Suprapubic skin (tissue), 4 donors: ENCODE data around the gene ABHD10.

ENCODE experiments used
- EP300 ChIP-seq: sonication (generic); formaldehyde crosslinking; IDR thresholded peaks from one replicate; pipeline ENCODE4 v1.6.1; 2017; ENCODE audit warnings: antibody characterized with exemption
- POLR2A ChIP-seq, 2 donors: fragments of 450-650 bp; IDR thresholded peaks; one replicate each; pipeline ENCODE4 v1.6.1; 2017; ENCODE audit warnings: antibody characterized with exemption in 2 of 2, mild to moderate bottlenecking in 2 of 2, moderate library complexity in 2 of 2
- POLR2AphosphoS5 ChIP-seq, 3 donors: sonication (generic); formaldehyde crosslinking; IDR thresholded peaks; one replicate each; pipeline ENCODE4 v1.6.1; 2017; ENCODE audit warnings: antibody characterized with exemption in 3 of 3
- TF ChIP-seq, protein P1 (sequence below), 2 donors: fragments of 200-600 bp in 1 of 2; fragments of 450-650 bp in 1 of 2; sonication (generic) in 1 of 2; IDR thresholded peaks; one replicate each; pipeline ENCODE4 v1.5.1; 2016 to 2019; ENCODE audit warnings: antibody characterized with exemption in 2 of 2, mild to moderate bottlenecking in 1 of 2, moderate library complexity in 1 of 2

GRCh38 chr3:112007633-112008032, 28.8 kb downstream of the ABHD10 start:
- TF ChIP-seq POLR2A (IDR thresholded peaks at IDR 0.05) (no peak), EP300 (no peak), POLR2AphosphoS5 (IDR thresholded peaks at IDR 0.05) (no peak)
- TF ChIP-seq, protein P1, sequence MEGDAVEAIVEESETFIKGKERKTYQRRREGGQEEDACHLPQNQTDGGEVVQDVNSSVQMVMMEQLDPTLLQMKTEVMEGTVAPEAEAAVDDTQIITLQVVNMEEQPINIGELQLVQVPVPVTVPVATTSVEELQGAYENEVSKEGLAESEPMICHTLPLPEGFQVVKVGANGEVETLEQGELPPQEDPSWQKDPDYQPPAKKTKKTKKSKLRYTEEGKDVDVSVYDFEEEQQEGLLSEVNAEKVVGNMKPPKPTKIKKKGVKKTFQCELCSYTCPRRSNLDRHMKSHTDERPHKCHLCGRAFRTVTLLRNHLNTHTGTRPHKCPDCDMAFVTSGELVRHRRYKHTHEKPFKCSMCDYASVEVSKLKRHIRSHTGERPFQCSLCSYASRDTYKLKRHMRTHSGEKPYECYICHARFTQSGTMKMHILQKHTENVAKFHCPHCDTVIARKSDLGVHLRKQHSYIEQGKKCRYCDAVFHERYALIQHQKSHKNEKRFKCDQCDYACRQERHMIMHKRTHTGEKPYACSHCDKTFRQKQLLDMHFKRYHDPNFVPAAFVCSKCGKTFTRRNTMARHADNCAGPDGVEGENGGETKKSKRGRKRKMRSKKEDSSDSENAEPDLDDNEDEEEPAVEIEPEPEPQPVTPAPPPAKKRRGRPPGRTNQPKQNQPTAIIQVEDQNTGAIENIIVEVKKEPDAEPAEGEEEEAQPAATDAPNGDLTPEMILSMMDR (IDR thresholded peaks at IDR 0.05), result no peak
